HG03571 (cell line): ENCODE measurements around the gene TENM3.

Experiments
- ATAC-seq: cut with Tn5 transposase; IDR thresholded peaks from one replicate; pipeline ENCODE4 v1.9.1; 2021; ENCODE audit not compliant: unreplicated experiment

The TENM3 gene

DNA sequence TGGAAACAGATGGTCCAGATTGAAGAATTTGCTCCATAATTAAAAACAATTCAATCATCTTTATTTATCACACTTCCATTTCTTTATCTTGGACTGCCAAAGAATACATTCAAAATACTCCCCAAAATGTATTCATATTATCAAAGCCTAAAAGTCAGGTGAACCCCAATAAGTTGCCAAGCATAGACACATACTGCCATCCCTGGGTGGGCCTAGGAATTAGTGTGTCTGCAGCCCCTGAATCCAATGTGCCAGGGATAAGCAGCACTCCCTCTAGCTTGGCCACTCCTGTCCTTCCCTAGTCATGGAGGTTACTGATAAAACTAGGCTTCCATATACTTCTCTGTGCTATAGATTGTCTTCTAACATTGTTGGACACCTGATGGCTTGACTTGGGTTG is 199.9 kb downstream of the TENM3 start:
- no peak for ATAC-seq

DNA sequence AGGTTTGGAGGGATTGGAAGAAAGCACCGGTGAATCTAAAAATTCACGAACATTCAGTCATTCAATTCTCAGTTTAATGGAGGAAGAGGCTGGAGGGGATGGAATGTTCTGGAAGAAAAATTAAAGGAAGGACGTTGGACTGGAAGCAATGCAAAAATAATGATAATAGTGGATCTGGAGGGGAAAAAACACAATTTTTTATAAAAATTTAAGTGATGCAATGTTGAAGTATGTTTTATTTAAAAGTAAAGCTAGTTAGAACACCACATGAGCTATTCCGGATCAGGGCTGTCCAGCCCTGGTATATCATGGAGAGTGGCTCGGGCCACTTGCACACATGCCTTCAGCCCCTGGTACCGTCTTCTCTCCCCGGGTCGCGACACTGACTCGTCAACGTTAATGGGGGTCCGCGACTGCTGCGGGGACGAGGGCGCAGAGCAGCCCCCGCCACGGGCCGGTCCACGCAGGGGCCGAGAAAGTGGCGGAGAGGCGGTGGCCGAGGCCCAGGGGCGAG is 204.6 kb downstream of the TENM3 start:
- no peak for ATAC-seq

- peak; percentile 70 for ATAC-seq
These were observed 205.3 kb downstream of the TENM3 start for GRCh38 chr4:182448281-182449151.

- ATAC-seq = no peak
These were observed 206.2 kb downstream of the TENM3 start for GRCh38 chr4:182449186-182449929.

GRCh38 chr4:182449930-182450439 is 206.8 kb downstream of the TENM3 start:
- ATAC-seq = no peak

GRCh38 chr4:182451441-182451840 is 208.2 kb downstream of the TENM3 start:
- no peak for ATAC-seq

DNA sequence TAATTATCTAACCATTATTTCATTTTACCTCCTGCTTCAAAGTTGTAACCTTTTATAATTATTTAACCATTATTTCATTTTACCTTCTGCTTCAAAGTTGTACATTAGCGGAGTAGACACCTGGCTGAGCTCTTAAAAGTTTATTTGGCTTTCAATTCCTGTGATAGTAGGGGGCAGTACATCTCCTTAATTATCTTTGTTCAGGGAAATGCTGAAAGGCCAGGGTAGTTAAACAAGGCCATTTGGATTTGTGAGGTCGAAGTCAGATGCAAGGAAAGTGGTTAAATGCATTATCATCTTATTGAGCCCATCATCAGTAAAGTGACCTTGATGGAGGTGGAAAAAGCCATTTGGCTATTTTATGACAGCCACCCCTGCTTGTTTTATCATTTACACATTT is 210.6 kb downstream of the TENM3 start:
- ATAC-seq = no peak

GRCh38 chr4:182454440-182455013 is 211.3 kb downstream of the TENM3 start:
- ATAC-seq = no peak

DNA sequence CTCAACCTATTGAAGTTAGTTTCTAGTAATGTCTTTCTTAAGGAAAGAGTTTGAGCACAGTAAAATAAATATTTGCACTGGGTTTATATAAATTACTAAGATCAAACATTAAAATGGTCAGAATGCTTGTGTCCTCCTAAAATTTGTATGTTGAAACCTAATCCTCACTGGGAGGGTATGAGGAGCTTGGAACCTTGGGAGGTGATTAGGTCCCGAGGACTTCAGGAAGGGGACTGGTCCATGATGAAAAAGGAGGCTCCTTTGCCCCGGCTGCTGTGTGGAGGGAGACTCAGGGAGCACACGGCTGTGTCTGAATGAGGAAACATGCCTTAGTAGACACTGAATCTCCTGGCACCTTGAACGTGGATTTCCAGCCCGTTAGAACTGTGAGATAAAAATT is 221.9 kb downstream of the TENM3 start:
- ATAC-seq = no peak

- no peak for ATAC-seq
These were observed 222.8 kb downstream of the TENM3 start for GRCh38 chr4:182465979-182466378.

DNA sequence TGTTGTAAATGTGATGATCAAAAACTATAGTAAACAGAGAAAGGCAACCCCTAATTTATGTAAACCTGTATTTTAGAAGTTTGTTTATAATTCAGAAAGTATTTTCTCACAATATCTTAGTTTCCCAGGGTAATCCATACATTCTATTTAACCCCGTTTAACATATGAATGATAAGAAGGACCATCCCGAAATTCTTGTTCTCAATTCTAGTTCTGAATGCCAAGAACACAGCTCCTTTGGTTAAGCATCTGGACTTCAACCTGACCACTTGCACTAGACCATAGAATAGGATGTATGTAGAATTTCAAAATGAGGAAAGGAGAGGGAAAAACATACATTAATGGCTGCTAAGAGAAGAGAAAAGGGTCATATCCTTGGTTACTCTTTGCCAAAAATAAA is 227.0 kb downstream of the TENM3 start:
- no peak for ATAC-seq

DNA sequence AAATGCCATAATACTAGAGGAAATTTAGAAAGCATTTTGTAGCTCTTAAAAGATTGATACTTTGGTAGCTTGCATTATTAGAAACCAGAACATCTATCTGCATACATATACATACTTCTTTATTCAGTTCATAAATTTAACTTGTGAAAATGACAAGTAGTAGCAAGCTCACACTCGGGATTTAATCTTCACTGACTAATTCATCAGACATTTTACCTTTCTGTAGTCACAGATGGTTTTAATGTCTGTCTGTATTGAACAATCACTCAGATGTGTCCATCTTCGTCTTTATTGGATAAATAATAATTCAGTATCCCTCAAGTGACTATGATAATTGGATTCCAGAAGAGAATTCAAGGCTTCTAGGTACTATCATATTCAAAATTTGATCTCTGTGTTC is 232.3 kb downstream of the TENM3 start:
- no peak for ATAC-seq

DNA sequence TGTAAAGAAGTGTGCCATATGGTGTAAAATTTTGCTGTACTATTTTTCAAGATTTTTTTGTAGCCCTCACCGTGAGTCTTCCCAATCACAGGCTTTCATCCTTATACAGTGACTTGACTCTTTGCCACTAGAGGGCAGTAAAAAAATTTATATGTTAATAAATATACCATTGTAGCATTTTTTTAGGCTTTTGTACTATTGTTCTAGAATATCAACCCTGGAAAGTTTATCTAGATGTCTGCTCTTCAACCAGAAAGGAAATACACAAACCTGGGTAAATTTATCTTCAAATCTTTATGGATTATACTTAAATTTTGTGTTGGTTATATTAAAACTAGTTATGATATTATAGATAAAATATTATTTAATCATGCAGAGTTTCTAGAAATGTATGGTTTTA is 235.3 kb downstream of the TENM3 start:
- peak; percentile 65 for ATAC-seq

GRCh38 chr4:182483685-182484084 is 240.5 kb downstream of the TENM3 start:
- ATAC-seq = no peak

- no peak for ATAC-seq
These were observed 243.7 kb downstream of the TENM3 start for GRCh38 chr4:182486881-182487280.

DNA sequence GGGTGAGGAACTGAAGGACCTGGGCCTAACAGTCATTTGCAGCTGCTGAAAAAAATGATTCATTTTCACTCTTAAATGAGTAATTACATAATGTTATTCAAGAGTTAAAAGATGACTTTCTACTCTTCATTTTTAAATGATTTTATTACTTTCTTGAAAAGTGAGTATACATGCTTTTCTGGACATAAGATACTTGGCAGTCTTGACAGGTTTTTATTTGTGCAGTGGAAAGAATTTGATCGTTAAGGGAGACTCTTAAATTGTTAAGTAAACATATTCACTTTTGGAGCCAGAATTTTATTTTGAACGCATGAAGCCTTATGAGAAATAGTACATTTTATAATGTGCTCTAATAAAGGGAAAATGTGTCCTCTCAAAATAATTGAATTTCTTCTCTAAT is 245.7 kb downstream of the TENM3 start:
- no peak for ATAC-seq

- ATAC-seq = no peak
These were observed 246.4 kb downstream of the TENM3 start for GRCh38 chr4:182489607-182490006.

GRCh38 chr4:182491719-182492118 is 248.5 kb downstream of the TENM3 start:
- ATAC-seq = no peak

- peak; percentile 47 for ATAC-seq
These were observed 249.2 kb downstream of the TENM3 start for GRCh38 chr4:182492423-182492822.

DNA sequence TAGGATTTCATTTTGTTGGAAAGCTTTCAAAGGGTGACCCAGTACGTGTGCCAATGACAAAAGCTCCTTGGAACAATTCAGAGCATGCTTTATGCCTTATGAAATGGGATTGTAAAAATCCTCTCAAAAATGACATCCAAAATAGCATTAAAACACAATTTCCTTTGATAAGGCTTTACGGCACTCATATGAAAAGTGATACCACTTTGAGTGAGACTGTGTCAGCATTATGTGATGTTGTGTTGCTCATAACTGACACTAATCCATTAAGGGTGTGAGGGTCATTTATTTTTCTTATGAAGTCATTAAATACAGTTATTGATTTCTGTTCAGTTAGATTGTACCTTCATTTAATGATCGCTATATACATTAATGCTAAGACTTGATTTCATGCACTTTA is 250.2 kb downstream of the TENM3 start:
- ATAC-seq = no peak

- peak; percentile 59 for ATAC-seq
These were observed 250.9 kb downstream of the TENM3 start for GRCh38 chr4:182494103-182494502.
